NOMO-1 treated with dmso at 0.1 percent for 144 hours (cell line): Measurements from ENCODE around the gene ANO4.
"Not testable (repeated sequence)": the region's sequence is repeated elsewhere in the genome, so short reads cannot be mapped to it uniquely, and the experiment has no call there.

Source experiments
- DNase-seq: peaks from one replicate; lab custom pipeline; 2025; ENCODE audit not compliant: unreplicated experiment; lab: John Stamatoyannopoulos, UW

The ANO4 gene

DNA sequence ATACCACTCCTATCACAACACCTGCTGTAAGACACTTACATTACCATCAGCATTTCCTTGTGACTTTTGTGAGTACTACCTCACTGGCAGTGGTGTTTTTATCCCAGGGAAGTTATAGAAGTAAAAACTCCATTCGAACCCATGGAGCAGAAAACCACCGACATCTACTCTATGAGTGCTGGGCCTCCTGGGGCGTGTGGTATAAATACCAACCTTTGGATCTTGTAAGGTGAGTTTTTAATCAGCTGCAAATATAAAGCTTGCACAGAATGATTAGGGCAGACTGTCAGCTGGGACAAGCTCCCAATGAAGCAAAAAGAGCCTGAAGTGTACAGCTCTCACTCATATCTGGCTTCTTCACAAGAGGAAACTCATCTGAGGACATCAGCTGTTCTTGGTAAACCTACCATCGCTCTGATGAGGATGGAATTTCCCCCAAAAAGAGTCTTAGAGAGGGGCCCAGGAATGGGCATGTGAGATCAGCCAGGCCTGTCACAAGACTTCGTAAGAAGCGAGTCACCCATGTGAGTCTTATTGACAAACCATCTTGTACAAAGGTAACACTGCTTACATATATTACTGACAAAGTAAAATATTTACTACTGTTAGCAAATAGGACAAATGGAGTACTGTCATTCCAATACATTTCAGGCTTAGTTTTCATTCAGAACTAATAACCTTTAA lies 245.4 kb downstream of the ANO4 start:
- DNase-seq = no peak

DNA sequence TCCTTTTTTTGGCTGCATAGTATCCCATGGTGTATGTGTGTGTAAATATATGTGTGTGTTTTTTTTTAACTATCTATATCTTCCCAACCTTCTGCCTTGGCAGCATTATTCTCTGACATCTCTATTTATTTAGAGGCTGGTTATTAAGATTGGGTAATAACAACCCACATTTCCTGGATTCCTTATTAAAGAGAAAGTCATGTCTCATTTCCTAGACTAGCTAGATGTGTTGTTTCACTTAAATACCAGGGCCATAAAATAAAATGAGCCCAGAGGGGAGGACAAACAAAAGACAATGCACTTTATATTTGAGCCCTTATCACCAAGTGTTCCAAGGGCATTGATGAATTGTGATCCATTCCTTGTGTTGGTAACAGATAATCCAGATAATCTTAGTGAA lies 246.4 kb downstream of the ANO4 start:
- DNase-seq = no peak

DNA sequence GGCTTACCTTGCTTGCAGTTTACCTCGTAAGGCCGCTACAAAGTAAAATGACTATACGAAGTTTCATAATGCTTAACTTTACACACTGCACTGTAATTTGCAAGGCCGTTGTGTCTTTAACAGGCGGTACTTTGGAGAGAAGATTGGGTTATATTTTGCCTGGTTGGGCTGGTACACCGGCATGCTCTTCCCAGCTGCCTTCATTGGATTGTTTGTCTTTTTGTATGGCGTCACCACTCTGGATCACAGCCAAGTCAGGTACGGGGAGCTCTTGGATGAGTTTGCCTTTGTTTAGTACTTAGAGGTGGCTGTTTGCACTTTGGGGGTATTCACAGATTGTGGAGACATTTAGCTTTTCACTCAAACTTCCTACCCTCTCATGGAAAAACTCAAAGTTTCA lies 247.6 kb downstream of the ANO4 start:
- DNase-seq = no peak

DNA sequence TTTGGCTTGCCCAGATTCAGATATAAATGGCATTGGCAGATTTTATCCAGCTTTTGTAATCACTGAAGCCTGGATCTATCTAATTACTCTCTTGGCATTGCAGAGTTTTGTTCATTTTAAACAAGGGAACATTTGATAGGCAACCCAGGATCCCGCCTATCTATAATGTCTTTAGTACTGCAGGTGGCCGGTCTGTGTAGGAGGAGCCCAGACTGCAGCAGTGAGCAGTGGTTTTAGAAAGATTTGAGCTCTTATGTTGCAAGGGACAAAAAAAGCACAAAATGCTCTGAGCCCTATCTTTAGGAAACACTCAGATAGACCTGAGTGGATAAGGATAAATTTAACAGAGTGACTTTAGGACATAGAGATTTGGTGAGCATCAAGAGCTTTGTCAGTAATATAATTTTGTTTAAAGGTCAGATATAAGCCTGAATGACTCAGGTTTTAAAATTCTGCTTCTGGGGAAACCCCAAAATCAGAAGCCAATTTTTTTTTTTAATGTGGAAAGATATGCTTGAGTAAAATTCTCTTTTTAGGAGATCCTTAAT lies 250.0 kb downstream of the ANO4 start:
- no peak for DNase-seq

DNA sequence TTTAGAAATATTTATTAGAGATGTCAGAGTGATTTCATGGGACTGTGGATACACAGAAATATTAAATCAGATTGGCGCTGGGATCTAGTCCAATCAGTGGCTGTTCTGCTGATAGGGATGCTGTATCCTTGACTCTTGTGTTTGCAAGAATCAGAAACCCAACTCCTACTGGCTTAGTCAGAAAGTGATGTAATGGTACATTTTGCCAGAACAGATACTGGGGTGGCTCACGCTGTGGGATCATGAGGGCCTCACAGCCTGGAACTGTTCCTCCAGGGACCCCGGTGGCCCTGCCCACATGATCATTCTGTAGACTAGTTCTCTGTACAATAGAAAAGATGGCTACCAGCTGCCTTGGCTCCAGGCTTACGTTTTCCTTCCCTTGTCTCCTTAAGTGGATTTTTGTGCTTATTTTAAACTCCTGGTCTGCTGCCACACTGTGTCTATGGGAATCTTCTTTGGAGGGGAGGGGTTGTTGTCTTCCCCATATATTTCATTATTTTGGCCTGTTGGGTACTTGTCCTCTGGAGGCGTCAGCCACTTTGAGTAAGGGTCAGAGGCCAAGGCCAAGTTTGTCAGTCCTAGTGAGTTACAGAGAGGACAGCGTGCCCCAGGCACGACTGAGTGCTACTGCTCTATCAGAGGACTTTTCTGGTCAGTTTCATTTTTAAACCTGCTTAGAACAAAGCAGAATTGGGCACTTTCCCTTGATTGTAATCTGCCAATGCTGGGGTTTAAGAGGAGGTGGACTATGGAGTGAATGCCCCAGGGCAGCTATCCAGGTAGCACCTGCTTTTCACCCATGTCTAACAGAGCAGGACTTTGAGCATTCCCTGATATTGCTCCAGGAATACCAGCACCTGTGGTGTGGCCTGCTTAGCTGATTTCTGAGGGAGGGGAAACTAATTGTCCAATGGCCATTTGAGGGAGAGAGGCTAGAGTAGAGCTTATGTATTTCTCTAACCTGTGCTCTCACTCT lies 251.2 kb downstream of the ANO4 start:
- DNase-seq = no peak

DNA sequence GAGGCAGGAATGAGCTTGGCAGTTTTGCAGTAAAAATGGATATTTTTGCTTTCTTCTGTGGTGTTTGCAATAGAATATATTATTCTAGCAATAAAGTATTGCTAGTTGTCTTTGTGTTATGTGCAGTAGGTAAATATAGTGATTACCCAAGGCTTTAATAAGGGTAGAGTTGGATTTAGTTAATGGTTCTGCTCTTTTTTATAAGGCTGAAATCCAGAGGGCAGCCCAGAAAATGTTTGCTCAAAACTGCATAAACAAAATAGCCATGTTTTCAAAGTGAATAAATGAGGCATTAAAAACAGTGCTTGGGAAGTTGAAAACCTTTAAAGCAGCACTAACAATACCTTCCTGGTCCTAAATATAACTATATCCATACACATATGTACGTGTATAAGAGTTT lies 253.1 kb downstream of the ANO4 start:
- DNase-seq = no peak

DNA sequence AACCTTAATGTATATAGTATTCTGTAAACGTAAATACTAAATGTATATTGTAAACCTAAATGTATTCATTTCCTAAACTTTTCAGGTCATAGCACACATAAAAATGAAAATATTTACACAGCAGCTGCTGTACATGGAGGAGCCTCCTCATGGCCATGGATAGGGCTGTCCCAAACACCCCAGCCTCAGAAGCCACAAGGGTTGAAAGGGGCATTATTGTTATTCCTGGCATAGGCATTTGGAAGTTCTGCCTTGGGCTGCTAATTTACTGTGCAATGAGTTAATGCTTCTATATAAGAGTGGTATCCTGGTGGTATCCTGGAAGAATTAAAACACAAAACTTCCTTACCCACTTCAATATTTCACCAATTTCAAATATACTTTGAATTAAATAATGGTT lies 256.1 kb downstream of the ANO4 start:
- DNase-seq = no peak

DNA sequence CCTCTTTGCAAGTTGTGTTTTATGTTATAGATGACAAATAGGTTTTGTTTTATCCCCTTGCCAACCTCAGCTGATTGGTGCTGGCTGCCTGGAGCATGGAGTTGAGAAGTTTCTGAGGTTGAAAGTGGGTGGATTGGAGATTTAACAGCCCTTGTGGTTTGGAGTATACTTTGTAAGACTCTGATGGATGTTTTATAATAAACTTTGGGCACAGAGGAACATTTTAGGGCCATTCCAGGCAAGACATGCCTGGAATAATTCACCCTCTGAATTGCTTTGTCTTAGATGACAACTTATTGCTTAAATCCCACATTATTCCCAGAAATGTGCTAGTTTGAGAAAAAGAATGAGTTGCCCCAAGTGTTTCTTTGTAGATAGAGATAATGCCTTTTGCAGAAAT lies 256.6 kb downstream of the ANO4 start:
- no peak for DNase-seq

DNA sequence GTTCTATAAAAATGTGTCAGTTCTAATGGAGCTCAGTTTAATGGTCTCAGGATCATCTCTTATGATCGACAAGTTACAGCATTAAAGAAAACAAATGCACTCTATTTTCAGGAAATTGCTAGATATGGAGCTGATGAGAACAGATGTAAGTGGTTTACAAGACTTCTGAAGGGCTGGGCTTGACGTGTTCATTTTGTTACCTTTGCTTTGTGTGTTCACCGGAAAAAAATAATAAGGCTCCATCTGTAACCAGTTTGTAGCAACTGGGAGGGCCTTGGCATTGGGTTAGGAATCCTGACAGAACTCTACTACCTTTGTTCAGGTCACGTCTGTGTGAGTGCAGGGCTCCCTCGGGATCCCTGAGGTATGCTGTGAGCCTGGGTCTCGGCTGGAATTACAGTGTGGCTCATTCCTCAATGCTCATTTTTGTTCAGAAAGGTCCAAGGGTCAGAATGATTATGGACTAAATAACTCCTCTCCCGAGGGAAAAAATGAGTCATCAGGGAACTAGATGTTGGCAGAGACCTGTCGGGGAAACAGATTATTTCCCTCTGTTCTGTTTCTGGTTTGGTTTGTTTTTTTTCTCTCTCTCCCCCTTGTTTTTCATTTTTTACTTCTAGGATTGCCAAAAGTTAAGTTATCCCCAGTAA lies 257.4 kb downstream of the ANO4 start:
- no peak for DNase-seq

DNA sequence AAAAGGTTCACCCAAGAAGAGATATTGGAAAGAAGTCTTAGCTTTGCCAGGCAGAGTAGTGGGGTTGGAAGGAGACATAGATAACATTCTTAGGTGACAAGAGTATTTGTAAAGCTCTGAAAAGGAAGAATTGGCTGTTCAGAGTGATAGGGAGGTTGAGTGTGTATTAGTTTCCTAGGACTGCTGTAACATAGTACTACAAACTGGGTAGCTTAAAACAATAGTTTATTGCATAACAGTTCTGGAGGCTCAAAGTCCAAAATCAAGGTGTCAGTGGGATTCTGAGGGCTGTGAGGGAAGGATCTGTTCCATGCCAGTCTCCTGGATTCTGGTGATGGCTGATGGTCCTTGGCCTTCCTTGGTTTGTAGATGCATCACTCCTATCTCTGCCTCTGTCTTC lies 258.6 kb downstream of the ANO4 start:
- DNase-seq = no peak

DNA sequence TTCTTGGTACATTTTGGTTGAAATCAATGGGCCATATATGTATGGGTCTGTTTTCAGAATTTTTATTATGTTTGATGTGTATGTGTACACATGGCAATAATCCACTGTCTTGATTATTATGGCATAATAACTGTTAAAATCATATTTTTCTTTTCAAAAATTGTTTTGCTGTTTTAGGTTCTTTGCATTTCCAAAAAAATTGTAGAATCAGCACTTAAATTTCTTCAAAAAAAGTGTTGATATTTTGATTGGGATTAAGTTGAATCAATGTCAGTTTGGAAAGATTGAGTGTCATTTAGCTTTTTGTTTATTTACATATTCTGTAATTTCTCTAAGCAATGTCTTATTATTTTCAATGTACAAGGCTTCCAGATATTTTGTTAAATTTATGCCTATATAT lies 261.4 kb downstream of the ANO4 start:
- DNase-seq = no peak

DNA sequence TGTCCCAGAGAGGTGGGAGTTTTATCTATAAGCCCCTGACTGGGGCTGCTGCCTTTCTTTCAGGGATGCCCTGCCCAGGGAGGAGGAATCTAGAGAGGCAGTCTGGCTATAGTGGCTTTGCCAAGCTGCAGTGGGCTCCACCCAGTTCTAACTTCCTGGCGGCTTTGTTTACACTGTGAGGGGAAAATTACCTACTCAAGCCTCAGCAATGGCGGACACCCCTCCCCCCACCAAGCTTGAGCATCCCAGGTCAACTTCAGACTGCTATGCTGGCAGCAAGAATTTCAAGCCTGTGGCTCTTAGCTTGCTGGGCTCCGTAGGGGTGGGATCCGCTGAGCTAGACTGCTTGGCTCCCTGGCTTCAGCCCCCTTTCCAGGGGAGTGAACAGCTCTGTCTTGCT lies 267.9 kb downstream of the ANO4 start:
- DNase-seq = not testable (repeated sequence)

DNA sequence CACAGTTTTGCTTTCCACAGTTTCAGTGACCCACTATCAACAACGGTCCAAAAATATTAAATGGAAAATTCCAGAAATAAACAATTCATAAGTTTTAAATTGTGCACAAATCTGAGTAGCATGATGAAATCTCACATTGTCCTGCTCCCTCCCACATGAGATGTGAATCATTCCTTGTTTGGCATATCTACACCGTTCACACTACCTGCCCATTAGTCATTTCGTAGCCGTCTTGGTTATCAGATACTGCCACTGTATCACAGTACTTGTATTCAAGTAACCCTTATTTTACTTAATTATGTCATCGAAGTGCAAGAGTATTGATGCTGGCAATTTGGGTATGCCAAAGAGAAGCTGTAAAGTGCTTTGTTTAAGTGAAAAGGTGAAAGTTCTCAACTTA lies 270.1 kb downstream of the ANO4 start:
- no peak for DNase-seq

DNA sequence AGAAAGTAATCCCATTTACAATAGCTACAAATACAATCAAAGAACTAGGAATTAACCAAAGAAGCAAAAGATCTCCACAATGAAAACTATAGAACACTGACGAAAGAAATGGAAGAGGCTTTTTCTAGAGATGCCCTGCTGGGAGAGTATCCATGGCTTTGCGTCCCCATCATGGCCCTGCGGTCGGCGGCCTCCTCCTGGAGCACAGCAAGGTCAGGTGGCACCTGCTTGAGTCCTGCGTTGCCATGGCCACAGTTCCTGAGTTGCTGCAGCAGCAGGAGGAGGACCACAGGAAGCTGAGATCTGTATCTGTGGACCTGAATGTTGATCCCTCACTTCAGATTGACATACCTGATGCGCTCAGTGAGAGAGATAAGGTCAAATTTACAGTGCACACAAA lies 271.9 kb downstream of the ANO4 start:
- no peak for DNase-seq

DNA sequence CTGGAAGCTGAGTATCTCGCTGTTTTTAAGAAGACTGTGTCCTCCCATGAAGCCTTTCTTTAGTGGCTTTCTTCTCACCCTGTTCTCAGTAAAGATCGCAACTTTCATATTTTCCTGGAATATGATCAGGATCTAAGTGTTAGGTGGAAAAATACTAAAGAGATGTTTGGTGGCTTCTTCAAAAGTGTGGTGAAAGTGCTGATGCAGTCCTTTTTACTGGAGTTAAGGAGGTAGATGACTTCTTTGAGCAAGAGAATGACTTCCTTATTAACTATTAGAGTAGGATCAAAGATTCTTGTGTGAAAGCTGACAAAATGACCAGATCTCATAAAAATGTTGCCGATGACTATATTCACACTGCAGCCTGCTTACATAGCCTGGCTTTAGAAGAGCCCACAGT lies 273.8 kb downstream of the ANO4 start:
- no peak for DNase-seq

DNA sequence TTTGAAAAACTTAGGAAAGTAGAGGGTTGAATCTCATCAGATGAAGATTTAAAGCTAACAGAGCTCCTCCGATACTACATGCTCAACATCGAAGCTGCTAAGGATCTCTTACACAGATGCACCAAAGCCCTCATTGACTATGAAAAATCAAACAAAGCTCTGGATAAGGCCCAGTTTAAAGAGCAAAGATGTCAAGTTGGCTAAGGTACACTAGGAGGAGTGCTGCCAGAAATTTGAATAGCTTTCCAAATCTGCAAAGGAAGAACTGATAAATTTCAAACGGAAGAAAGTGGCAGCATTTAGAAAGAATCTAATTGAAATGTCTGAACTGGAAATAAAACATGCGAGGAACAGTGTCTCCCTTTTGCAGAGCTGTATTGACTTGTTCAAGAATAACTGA lies 274.3 kb downstream of the ANO4 start:
- no peak for DNase-seq

DNA sequence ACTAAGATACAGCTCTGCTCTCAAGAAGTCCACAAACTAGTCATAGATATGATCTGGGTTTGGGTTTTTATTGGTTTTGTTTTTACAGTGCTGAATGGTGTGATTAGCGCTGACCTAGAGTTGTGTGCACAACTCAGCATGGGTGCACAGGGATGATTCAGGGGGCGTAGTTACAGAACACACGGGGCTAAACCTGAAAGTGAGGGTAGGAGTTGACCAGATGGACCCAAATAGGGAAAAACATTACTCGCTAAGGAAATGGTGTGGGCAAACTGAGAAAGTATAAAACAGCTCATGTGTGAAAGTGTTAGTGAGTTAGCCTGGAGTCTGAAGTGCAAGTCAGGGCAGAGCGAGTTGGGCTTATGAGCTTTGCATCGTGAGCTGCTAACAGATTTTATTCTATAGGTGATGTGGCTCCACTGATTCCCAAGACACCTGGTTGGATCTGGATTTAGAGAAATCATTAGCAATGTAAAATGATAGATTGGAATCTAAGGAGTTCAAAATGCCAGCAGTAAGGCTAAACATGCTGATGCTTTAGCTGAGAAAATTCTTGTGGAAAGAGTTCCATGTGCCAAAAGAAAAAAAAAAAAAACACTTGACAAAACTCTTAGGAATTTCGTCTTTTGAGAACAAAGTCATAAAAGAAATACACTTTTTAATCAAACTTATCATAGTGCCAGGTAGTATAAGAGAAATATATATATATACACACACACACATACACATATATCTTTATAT lies 280.5 kb downstream of the ANO4 start:
- DNase-seq = no peak

DNA sequence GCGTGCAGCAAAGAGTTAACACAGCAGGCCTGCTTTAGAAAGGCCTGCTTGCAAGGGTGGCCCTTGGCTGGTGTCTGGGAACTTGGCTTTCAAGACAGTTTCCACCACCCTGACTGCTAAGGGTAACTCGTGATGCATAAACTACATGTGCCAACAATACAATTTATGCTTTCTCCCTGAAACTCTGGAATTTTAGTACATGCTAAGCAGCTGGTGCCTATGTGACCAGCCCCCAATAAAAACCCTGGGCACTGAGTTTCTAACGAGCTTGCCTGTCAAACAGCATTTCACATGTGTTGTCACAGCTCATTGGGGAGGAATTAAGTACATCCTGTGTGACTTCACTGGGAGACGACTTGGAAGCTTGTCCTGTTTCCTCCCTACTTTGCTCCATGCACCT lies 282.3 kb downstream of the ANO4 start:
- DNase-seq = no peak

DNA sequence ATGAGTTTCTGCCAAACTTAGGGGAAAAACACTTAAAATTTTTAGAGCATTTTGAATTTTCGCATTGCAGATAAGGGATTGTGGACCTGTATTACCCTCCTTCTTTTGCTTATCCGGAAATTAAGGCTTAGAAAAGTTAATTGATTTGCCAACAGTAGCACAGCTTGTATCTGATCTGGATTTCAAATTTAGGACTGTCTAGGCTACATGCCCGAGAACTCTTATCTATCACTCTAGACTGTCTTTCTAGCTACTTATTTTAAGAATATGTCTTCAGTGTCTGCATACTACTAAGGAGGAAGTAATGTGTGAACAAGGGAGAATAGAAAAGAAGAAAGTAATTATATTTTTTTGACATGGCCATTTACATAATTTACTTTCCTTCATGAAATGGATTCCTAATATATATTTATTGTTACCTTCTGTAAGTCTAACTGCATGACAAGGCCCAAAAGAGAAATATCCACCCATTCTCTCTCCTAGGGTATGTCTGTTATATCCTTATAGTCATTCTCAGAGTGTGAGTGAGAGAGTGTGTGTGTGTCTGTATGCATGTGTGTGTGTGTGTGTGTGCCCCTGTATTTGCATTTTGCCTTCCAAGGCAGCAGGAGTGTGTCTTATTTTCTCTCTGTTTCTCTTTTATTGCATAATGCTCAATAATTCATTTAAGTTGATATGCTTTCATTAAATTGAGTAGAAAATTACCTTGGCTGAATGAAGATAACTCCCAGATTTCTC lies 283.4 kb downstream of the ANO4 start:
- no peak for DNase-seq

DNA sequence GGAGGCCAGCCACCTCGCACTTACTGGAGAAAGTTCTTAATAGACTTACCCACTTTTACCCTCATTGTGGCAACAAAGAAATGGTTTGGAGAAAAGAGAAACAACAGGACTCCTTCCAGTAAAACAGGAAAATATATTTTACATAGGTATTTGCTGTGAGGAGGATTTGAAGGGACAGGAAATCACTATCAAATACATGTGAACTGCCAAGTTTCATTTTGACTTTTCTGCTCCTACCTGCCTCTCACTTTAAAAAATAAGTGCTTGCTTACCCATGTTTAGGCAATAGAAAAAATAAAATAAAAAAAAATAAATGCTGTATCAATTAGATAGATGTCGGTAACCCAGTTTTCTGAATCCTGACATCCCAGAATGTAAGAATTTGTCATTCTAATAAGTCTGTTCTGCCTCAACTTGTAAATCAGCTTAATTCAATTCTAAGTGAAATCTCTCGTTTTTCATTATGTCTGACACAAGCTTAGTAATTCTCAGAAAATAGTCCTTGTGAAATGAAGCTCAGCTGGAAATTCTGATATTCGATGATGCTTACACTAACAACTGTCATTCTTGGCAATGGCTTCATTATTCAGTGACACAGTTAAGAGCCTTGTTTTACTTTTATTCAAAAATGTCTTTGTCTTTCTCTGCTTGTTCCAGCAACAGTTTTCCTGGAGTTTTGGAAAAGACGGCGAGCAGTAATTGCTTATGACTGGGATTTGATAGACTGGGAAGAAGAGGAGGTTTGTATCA lies 284.1 kb downstream of the ANO4 start:
- DNase-seq = no peak
